GM23338 (cell line): ENCODE measurements around the gene ETV3.

Experiments
- CREB1 ChIP-seq: fragments of 250-450 bp; sonication (Bioruptor Pico); IDR thresholded peaks from 2 replicates; pipeline ENCODE4 v1.5.0; 2020; ENCODE audit warnings: low read depth, mild to moderate bottlenecking, moderate library complexity
- EZH2 ChIP-seq: fragments of 200-600 bp; sonication (generic); IDR thresholded peaks from one replicate; pipeline ENCODE4 v1.8.0; 2017; ENCODE audit warnings: antibody characterized with exemption, mild to moderate bottlenecking, low read depth; ENCODE audit not compliant: unreplicated experiment
- EZH2phosphoT487 ChIP-seq: fragments of 200-600 bp; sonication (generic); IDR thresholded peaks from one replicate; pipeline ENCODE4 v1.8.1; 2018; ENCODE audit warnings: antibody characterized with exemption; ENCODE audit not compliant: unreplicated experiment
- JUNB ChIP-seq: IDR thresholded peaks from one replicate; pipeline ENCODE4 v1.6.1; 2016; ENCODE audit warnings: antibody characterized with exemption; ENCODE audit not compliant: unreplicated experiment
- NANOG ChIP-seq: IDR thresholded peaks from 2 replicates; pipeline ENCODE4 v1.6.1; 2016; ENCODE audit warnings: antibody characterized with exemption, borderline replicate concordance
- POLR2AphosphoS5 ChIP-seq: IDR thresholded peaks from 2 replicates; pipeline ENCODE4 v1.6.1; 2016; ENCODE audit warnings: antibody characterized with exemption, low read depth
- STAT1 ChIP-seq: IDR thresholded peaks from one replicate; pipeline ENCODE4 v1.6.1; 2016; ENCODE audit warnings: antibody characterized with exemption; ENCODE audit not compliant: unreplicated experiment
- ZNF114 ChIP-seq: fragments of 250-450 bp; sonication (Bioruptor Pico); IDR thresholded peaks from 2 replicates; pipeline ENCODE4 v1.5.0; 2020; ENCODE audit warnings: mild to moderate bottlenecking, moderate library complexity
- TF ChIP-seq, protein P1 (sequence below), 2 experiments: fragments of 200-600 bp in 1 of 2; sonication (generic) in 1 of 2; conservative IDR thresholded peaks; 2 replicates each; pipeline versions ENCODE4 v1.5.1 to v1.6.1; 2016 to 2017; ENCODE audit warnings: antibody characterized with exemption in 2 of 2, low read depth in 2 of 2, mild to moderate bottlenecking in 2 of 2, moderate library complexity in 1 of 2
- TF ChIP-seq, protein P2 (sequence below): IDR thresholded peaks from one replicate; pipeline ENCODE4 v1.6.1; 2018; ENCODE audit warnings: antibody characterized with exemption; ENCODE audit not compliant: unreplicated experiment
- TF ChIP-seq, protein P3 (sequence below): IDR thresholded peaks from 2 replicates; pipeline ENCODE4 v1.6.1; 2016; ENCODE audit warnings: antibody characterized with exemption

DNA sequence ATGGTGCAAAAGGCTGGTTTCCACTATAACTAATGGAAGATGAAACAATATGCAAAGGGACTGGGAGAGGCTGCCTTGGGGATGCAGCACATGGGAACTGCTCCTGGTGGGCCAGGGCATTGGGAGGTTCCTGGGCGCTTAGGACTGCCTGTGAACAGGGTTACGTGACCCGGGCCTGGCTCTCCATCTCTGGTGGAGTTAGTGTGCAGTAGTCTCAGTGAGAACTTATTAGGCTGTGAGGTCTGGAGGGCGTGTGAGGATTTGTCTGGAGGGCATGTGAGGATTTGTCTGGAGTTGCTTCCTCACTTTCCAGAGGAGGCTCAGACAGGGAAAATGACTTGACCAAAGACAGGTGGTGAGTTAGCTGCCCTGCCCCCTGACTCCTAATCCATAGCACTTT lies 37.0 kb downstream of the ETV3 start:
- TF ChIP-seq, protein P1, sequence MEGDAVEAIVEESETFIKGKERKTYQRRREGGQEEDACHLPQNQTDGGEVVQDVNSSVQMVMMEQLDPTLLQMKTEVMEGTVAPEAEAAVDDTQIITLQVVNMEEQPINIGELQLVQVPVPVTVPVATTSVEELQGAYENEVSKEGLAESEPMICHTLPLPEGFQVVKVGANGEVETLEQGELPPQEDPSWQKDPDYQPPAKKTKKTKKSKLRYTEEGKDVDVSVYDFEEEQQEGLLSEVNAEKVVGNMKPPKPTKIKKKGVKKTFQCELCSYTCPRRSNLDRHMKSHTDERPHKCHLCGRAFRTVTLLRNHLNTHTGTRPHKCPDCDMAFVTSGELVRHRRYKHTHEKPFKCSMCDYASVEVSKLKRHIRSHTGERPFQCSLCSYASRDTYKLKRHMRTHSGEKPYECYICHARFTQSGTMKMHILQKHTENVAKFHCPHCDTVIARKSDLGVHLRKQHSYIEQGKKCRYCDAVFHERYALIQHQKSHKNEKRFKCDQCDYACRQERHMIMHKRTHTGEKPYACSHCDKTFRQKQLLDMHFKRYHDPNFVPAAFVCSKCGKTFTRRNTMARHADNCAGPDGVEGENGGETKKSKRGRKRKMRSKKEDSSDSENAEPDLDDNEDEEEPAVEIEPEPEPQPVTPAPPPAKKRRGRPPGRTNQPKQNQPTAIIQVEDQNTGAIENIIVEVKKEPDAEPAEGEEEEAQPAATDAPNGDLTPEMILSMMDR (conservative IDR thresholded peaks at IDR 0.05; ENCODE audit: low read depth in 2 of 2), result no peak
- TF ChIP-seq POLR2AphosphoS5 (no peak), EZH2 (no peak), CREB1 (CRISPR knock-in tag) (no peak), EZH2phosphoT487 (no peak), ZNF114 (no peak), NANOG (no peak), JUNB (no peak), STAT1 (no peak)
- TF ChIP-seq, protein P2, sequence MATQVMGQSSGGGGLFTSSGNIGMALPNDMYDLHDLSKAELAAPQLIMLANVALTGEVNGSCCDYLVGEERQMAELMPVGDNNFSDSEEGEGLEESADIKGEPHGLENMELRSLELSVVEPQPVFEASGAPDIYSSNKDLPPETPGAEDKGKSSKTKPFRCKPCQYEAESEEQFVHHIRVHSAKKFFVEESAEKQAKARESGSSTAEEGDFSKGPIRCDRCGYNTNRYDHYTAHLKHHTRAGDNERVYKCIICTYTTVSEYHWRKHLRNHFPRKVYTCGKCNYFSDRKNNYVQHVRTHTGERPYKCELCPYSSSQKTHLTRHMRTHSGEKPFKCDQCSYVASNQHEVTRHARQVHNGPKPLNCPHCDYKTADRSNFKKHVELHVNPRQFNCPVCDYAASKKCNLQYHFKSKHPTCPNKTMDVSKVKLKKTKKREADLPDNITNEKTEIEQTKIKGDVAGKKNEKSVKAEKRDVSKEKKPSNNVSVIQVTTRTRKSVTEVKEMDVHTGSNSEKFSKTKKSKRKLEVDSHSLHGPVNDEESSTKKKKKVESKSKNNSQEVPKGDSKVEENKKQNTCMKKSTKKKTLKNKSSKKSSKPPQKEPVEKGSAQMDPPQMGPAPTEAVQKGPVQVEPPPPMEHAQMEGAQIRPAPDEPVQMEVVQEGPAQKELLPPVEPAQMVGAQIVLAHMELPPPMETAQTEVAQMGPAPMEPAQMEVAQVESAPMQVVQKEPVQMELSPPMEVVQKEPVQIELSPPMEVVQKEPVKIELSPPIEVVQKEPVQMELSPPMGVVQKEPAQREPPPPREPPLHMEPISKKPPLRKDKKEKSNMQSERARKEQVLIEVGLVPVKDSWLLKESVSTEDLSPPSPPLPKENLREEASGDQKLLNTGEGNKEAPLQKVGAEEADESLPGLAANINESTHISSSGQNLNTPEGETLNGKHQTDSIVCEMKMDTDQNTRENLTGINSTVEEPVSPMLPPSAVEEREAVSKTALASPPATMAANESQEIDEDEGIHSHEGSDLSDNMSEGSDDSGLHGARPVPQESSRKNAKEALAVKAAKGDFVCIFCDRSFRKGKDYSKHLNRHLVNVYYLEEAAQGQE, result no peak
- TF ChIP-seq, protein P3, sequence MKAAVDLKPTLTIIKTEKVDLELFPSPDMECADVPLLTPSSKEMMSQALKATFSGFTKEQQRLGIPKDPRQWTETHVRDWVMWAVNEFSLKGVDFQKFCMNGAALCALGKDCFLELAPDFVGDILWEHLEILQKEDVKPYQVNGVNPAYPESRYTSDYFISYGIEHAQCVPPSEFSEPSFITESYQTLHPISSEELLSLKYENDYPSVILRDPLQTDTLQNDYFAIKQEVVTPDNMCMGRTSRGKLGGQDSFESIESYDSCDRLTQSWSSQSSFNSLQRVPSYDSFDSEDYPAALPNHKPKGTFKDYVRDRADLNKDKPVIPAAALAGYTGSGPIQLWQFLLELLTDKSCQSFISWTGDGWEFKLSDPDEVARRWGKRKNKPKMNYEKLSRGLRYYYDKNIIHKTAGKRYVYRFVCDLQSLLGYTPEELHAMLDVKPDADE, result no peak
